Neural cell (in vitro differentiated cells): ENCODE results near the gene PDE4D.

Source experiments
- CTCF ChIP-seq: fragments of 450-650 bp; IDR thresholded peaks from 2 replicates; pipeline ENCODE4 v1.5.1; 2014; ENCODE audit warnings: antibody characterized with exemption, mild to moderate bottlenecking, moderate library complexity; ENCODE audit not compliant: poor library complexity, severe bottlenecking
- EP300 ChIP-seq: fragments of 450-650 bp; conservative IDR thresholded peaks from 2 replicates; pipeline ENCODE4 v1.6.1; 2014; ENCODE audit warnings: antibody characterized with exemption, mild to moderate bottlenecking, moderate library complexity; ENCODE audit not compliant: poor library complexity, severe bottlenecking
- EZH2 ChIP-seq: fragments of 200-600, 300-800 bp; shearing (Covaris generic), sonication (generic); IDR thresholded peaks from 2 replicates; pipeline ENCODE4 v1.6.1; 2014; ENCODE audit warnings: antibody characterized with exemption, low read length, borderline replicate concordance, mild to moderate bottlenecking; ENCODE audit not compliant: insufficient read depth, poor library complexity, severe bottlenecking
- POLR2AphosphoS5 ChIP-seq: IDR thresholded peaks from 2 replicates; pipeline ENCODE4 v1.6.1; 2012
- RAD21 ChIP-seq: fragments of 450-650 bp; conservative IDR thresholded peaks from 2 replicates; pipeline ENCODE4 v1.6.1; 2014; ENCODE audit warnings: antibody characterized with exemption, mild to moderate bottlenecking, moderate library complexity
- SMC3 ChIP-seq: fragments of 450-650 bp; conservative IDR thresholded peaks from 2 replicates; pipeline ENCODE4 v1.6.1; 2014; ENCODE audit warnings: antibody characterized with exemption, mild to moderate bottlenecking, moderate library complexity; ENCODE audit not compliant: poor library complexity
- TAF1 ChIP-seq: IDR thresholded peaks from 2 replicates; pipeline ENCODE4 v1.6.1; 2012; ENCODE audit warnings: low read depth
- TF ChIP-seq, protein P1 (sequence below): IDR thresholded peaks from 2 replicates; pipeline ENCODE4 v1.6.1; 2012; ENCODE audit warnings: borderline replicate concordance

- peak; percentile 43 for TF ChIP-seq CTCF
- TF ChIP-seq, protein P1, sequence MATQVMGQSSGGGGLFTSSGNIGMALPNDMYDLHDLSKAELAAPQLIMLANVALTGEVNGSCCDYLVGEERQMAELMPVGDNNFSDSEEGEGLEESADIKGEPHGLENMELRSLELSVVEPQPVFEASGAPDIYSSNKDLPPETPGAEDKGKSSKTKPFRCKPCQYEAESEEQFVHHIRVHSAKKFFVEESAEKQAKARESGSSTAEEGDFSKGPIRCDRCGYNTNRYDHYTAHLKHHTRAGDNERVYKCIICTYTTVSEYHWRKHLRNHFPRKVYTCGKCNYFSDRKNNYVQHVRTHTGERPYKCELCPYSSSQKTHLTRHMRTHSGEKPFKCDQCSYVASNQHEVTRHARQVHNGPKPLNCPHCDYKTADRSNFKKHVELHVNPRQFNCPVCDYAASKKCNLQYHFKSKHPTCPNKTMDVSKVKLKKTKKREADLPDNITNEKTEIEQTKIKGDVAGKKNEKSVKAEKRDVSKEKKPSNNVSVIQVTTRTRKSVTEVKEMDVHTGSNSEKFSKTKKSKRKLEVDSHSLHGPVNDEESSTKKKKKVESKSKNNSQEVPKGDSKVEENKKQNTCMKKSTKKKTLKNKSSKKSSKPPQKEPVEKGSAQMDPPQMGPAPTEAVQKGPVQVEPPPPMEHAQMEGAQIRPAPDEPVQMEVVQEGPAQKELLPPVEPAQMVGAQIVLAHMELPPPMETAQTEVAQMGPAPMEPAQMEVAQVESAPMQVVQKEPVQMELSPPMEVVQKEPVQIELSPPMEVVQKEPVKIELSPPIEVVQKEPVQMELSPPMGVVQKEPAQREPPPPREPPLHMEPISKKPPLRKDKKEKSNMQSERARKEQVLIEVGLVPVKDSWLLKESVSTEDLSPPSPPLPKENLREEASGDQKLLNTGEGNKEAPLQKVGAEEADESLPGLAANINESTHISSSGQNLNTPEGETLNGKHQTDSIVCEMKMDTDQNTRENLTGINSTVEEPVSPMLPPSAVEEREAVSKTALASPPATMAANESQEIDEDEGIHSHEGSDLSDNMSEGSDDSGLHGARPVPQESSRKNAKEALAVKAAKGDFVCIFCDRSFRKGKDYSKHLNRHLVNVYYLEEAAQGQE = no peak
- TF ChIP-seq RAD21 = no peak
- TF ChIP-seq TAF1 = no peak
- no peak for TF ChIP-seq EP300
- no peak for TF ChIP-seq EZH2
- no peak for TF ChIP-seq POLR2AphosphoS5
- TF ChIP-seq SMC3 = no peak
Measured at GRCh38 chr5:59724482-59725391, 168.8 kb downstream of the PDE4D start.
